CD14-positive monocyte (primary cell): ENCODE measurements around the gene DOCK6. TPM values are rescaled to one million over a fixed set of nuclear protein-coding genes. Genes with fewer than 3 reads are reported as not detected.

Source experiments
- DNase-seq, 3 donors: peaks; one replicate each; pipeline ENCODE4 v3.0.0-alpha.2; 2011 to 2022
- H2AFZ ChIP-seq: 2 replicates; pipeline ENCODE4 v1.6.0; 2012; ENCODE audit warnings: mild to moderate bottlenecking, low read depth, low read length, inconsistent platforms; ENCODE audit not compliant: insufficient read depth, poor library complexity, severe bottlenecking
- H3K27ac ChIP-seq, 2 donors: 1 replicate in 1 of 2; 2 replicates in 1 of 2; pipeline ENCODE4 v1.5.1; 2012 to 2013; ENCODE audit warnings: low read length in 2 of 2, control low read depth in 1 of 2, inconsistent platforms in 1 of 2, low read depth in 1 of 2, mild to moderate bottlenecking in 1 of 2
- H3K27me3 ChIP-seq, 2 donors: one replicate each; pipeline versions ENCODE4 v1.6.0 to v1.6.1; 2011 to 2013; ENCODE audit warnings: low read length in 2 of 2; ENCODE audit not compliant: control insufficient read depth in 2 of 2, insufficient read depth in 2 of 2
- H3K36me3 ChIP-seq, 2 donors: replicated peaks in 1 of 2; 1 replicate in 1 of 2; 2 replicates in 1 of 2; pipeline versions ENCODE4 v1.5.1 to v1.6.1; 2012 to 2013; ENCODE audit warnings: low read length in 2 of 2, control low read depth in 1 of 2, inconsistent platforms in 1 of 2, mild to moderate bottlenecking in 1 of 2; ENCODE audit not compliant: insufficient read depth in 2 of 2, control insufficient read depth in 1 of 2
- H3K4me1 ChIP-seq, 2 donors: 1 replicate in 1 of 2; 2 replicates in 1 of 2; pipeline versions ENCODE4 v1.5.1 to v1.6.1; 2012 to 2013; ENCODE audit warnings: low read length in 2 of 2, control low read depth in 1 of 2, inconsistent platforms in 1 of 2, mild to moderate bottlenecking in 1 of 2, moderate library complexity in 1 of 2; ENCODE audit not compliant: insufficient read depth in 2 of 2, control insufficient read depth in 1 of 2
- H3K4me2 ChIP-seq: replicated peaks from 2 replicates; pipeline ENCODE3; 2012; ENCODE audit warnings: low read length, moderate library complexity, mild to moderate bottlenecking; ENCODE audit not compliant: poor library complexity, severe bottlenecking; ENCODE audit errors: extremely low read depth
- H3K4me3 ChIP-seq, 3 experiments: fragments of 200-600 bp in 1 of 3; sonication (generic) in 1 of 3; replicated peaks in 1 of 3; 1 replicate in 2 of 3; 2 replicates in 1 of 3; pipeline ENCODE4 v1.5.1; 2011 to 2013; ENCODE audit warnings: low read length in 3 of 3, mild to moderate bottlenecking in 3 of 3, control low read depth in 2 of 3, low read depth in 2 of 3, inconsistent platforms in 1 of 3, moderate library complexity in 1 of 3
- H3K79me2 ChIP-seq: 2 replicates; pipeline ENCODE4 v1.6.0; 2012; ENCODE audit warnings: mild to moderate bottlenecking, control low read depth, inconsistent platforms, low read length, moderate library complexity; ENCODE audit not compliant: insufficient read depth
- H3K9ac ChIP-seq: 2 replicates; pipeline ENCODE4 v1.6.0; 2017; ENCODE audit warnings: low read length, mild to moderate bottlenecking; ENCODE audit not compliant: insufficient read depth, poor library complexity, severe bottlenecking
- H3K9me3 ChIP-seq, 2 donors: replicated peaks in 1 of 2; 1 replicate in 1 of 2; 2 replicates in 1 of 2; pipeline versions ENCODE4 v1.5.1 to v1.6.1; 2012 to 2013; ENCODE audit warnings: low read length in 2 of 2, control low read depth in 1 of 2; ENCODE audit not compliant: control insufficient read depth in 1 of 2, insufficient read depth in 1 of 2
- H4K20me1 ChIP-seq: 2 replicates; pipeline ENCODE4 v1.6.0; 2012; ENCODE audit warnings: mild to moderate bottlenecking, low read length, control low read depth, moderate library complexity; ENCODE audit not compliant: insufficient read depth
- H3K27ac Mint-ChIP-seq, 7 donors: one replicate each; pipeline ENCODE4 v1.8.0; 2020; ENCODE audit warnings: mild to moderate bottlenecking in 7 of 7, mixed read lengths in 7 of 7, moderate library complexity in 6 of 7, inconsistent platforms in 2 of 7
- H3K27me3 Mint-ChIP-seq, 3 donors: one replicate each; pipeline ENCODE4 v1.8.0; 2021 to 2022; ENCODE audit warnings: low read depth in 3 of 3, mild to moderate bottlenecking in 3 of 3, mixed read lengths in 3 of 3, moderate library complexity in 3 of 3, inconsistent platforms in 1 of 3
- H3K36me3 Mint-ChIP-seq, 2 donors: one replicate each; pipeline ENCODE4 v1.8.0; 2020; ENCODE audit warnings: mixed read lengths in 2 of 2, inconsistent platforms in 1 of 2, mild to moderate bottlenecking in 1 of 2
- H3K4me1 Mint-ChIP-seq: one replicate; pipeline ENCODE4 v1.8.0; 2020; ENCODE audit warnings: mild to moderate bottlenecking, mixed read lengths
- H3K4me3 Mint-ChIP-seq, 2 donors: one replicate each; pipeline ENCODE4 v1.8.0; 2020; ENCODE audit warnings: mild to moderate bottlenecking in 2 of 2, mixed read lengths in 2 of 2, moderate library complexity in 1 of 2
- H3K9me3 Mint-ChIP-seq, 7 donors: one replicate each; pipeline ENCODE4 v1.8.0; 2020 to 2022; ENCODE audit warnings: mixed read lengths in 7 of 7, mild to moderate bottlenecking in 6 of 7, moderate library complexity in 6 of 7, inconsistent platforms in 2 of 7
- WGBS: methylation state at CpG from one replicate; pipeline ENCODE4 v1.1.5; 2013; ENCODE audit warnings: missing lambda C conversion rate; ENCODE audit not compliant: insufficient coverage; 5-methylcytosine and 5-hydroxymethylcytosine counted together
- intact Hi-C, 2 donors: fragments of 100-400 bp; cut with micrococcal nuclease; formaldehyde crosslinking; loops; one replicate each; pipeline versions ENCODE4 v1.15.0 to v1.15.1; 2023
- polyA plus RNA-seq, 3 donors: library from polyadenylated mRNA; depleted of rRNA in 1 of 3; unstranded in 2 of 3; stranded (reverse) in 1 of 3; fragments of 300-500 nt in 2 of 3; fragments of >200 nt in 1 of 3; fragmentation: Illumina TruSeq in 2 of 3; gene quantifications; 1 replicate in 2 of 3; 2 replicates in 1 of 3; pipeline ENCODE4 v1.2.3, GENCODE V29; 2012 to 2021
- TF ChIP-seq, protein P1 (sequence below): fragments of 200-600 bp; IDR thresholded peaks from one replicate; pipeline ENCODE4 v1.8.0; 2022; ENCODE audit warnings: antibody characterized with exemption, mild to moderate bottlenecking

DOCK6 gene
- polyA plus RNA-seq, 3 donors, result 0.03 to 0.93 (median 0.18) TPM

DNA sequence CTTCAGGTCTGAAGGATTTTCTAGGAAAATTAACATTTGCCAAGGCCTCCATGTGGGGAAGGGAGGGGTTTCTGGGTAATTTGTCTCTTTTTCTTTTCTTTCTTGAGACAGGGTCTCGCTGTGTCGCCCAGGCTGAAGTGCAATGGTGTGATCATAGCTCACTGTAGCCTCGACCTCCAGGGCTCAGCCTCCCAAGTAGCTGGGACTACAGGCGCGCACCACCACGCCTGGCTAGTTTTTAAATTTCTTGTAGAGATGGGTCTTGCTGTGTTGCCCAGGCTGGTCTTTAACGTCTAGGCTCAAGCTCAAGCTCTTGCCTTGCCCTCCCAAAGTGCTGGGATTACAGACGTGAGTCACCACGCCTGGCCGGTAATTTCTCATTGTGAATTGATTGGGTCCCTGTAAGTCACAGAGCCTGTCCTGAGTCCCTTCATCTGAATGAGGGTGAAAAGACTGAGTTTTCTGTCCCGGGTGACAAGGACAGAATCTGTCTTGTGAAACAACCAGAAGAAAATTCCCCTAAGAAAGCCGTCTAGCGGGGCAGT lies 96.8 kb downstream of the DOCK6 start:
- TF ChIP-seq, protein P1, sequence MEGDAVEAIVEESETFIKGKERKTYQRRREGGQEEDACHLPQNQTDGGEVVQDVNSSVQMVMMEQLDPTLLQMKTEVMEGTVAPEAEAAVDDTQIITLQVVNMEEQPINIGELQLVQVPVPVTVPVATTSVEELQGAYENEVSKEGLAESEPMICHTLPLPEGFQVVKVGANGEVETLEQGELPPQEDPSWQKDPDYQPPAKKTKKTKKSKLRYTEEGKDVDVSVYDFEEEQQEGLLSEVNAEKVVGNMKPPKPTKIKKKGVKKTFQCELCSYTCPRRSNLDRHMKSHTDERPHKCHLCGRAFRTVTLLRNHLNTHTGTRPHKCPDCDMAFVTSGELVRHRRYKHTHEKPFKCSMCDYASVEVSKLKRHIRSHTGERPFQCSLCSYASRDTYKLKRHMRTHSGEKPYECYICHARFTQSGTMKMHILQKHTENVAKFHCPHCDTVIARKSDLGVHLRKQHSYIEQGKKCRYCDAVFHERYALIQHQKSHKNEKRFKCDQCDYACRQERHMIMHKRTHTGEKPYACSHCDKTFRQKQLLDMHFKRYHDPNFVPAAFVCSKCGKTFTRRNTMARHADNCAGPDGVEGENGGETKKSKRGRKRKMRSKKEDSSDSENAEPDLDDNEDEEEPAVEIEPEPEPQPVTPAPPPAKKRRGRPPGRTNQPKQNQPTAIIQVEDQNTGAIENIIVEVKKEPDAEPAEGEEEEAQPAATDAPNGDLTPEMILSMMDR, result no peak
- Histone ChIP-seq H4K20me1 (no peaks in the 10 kb centered on the region), H3K36me3 (no peaks in the 10 kb centered on the region), H3K4me3 (no peak overlapping the region), H3K4me2 (no peak overlapping the region), H3K4me1 (no peaks in the 10 kb centered on the region), H3K9ac (no peak overlapping the region), H3K27ac (no peak overlapping the region), H3K79me2 (no peaks in the 10 kb centered on the region), H3K27me3 (no peaks in the 10 kb centered on the region), H2AFZ (no peak overlapping the region), H3K9me3 (no peaks in the 10 kb centered on the region)
- DNase-seq, result no peak
- intact Hi-C loops, result no loop called here
- no peak overlapping the region for H3K27ac Mint-ChIP-seq
- no peaks in the 10 kb centered on the region for H3K4me1 Mint-ChIP-seq
- 92% methylated on average over 8 of the region's 13 CpGs for WGBS
- peaks cover 0 to 11% (median 0%) of the 10 kb centered on the region in 7 donors for H3K9me3 Mint-ChIP-seq
- no peak overlapping the region for H3K4me3 Mint-ChIP-seq
- H3K36me3 Mint-ChIP-seq, result peaks cover 0 to 7% of the 10 kb centered on the region in 2 donors
- peaks cover 3 to 4% (median 3%) of the 10 kb centered on the region in 3 donors for H3K27me3 Mint-ChIP-seq

DNA sequence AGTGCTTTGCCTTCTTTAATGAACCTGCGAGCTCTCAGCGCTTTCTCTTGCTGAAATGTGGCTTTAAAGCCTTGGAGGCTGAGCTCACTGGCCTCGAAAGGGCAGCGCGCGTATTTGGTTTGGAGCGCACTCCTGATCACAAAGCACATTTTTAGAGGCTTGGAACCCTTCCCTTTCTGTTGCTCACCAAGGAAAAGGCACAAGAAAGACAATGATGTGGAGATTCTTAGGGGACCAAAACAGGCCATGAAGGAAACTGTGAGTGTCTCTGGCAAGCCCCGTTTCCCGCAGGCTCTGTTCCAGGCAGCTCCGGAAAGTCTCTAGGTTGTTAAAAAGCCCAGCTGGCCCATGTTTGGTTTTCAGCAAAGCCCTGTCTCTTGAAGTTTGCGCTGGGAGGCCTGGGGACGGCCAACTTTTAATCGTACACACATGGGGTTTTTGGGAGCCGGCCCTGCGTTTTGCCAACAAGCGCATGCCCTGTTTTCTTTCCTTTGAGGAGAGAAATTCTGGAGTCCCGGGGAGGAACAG lies 97.4 kb downstream of the DOCK6 start:
- Histone ChIP-seq H3K27ac (no peak overlapping the region), H3K79me2 (no peaks in the 10 kb centered on the region), H3K4me3 (no peak overlapping the region), H3K27me3 (no peaks in the 10 kb centered on the region), H3K9me3 (no peaks in the 10 kb centered on the region), H3K36me3 (no peaks in the 10 kb centered on the region), H3K4me2 (no peak overlapping the region), H3K4me1 (no peaks in the 10 kb centered on the region), H3K9ac (no peak overlapping the region), H2AFZ (no peak overlapping the region), H4K20me1 (no peaks in the 10 kb centered on the region)
- Mint-ChIP-seq H3K4me3 (no peak overlapping the region), H3K27ac (no peak overlapping the region), H3K4me1 (peaks cover 3% of the 10 kb centered on the region), H3K27me3 (peaks cover 3 to 6% (median 3%) of the 10 kb centered on the region in 3 donors), H3K9me3 (peaks cover 0 to 15% (median 0%) of the 10 kb centered on the region in 7 donors), H3K36me3 (peaks cover 0 to 4% of the 10 kb centered on the region in 2 donors)
- intact Hi-C loops, result no loop called here
- WGBS, result 97% methylated on average over 16 of the region's 17 CpGs
- DNase-seq, result no peak
- TF ChIP-seq, protein P1, result no peak
